Measurements from ENCODE around the gene SPHK2. TPM values are rescaled to one million over a fixed set of nuclear protein-coding genes. Genes with fewer than 3 reads are reported as not detected.

The SPHK2 gene
- polyA plus RNA-seq, 4 donors = 8.4 to 34.8 (median 17.7) TPM

- DNase-seq (ENCODE audit: low read depth in 4 of 4, low spot score in 3 of 4) = no peak
Measured at GRCh38 chr19:48603449-48603848, 15.9 kb upstream of the SPHK2 start.

DNA sequence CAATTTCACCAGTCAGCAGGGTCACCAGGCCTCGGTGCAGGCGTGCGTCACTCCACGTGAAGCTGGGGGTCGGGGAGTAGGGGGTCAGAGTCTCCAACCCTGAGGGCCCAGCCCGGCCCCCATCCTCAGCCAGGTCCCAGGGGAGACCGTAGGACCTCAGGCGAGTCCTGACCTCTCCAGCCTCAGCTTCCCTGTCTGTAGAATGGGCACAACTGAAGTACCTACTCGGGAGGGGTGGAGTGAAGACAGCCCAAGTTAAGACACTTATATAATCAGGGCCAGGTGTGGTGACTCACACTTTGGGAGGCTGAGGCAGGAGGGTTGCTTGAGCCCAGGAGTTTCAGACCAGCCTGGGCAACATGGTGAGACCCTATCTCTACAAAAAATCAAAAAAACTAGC, 15.5 kb upstream of the SPHK2 start:
- DNase-seq (ENCODE audit: low read depth in 4 of 4, low spot score in 3 of 4) = no peak

- DNase-seq (ENCODE audit: low read depth in 4 of 4, low spot score in 3 of 4) = no peak
Measured at GRCh38 chr19:48606463-48607358, 12.6 kb upstream of the SPHK2 start, which contains the start of gene SPACA4. Gene SPACA4, plus strand, starts transcription at chr19:48606742. Its CDS starts 237 bp downstream, at chr19:48606979.

DNA sequence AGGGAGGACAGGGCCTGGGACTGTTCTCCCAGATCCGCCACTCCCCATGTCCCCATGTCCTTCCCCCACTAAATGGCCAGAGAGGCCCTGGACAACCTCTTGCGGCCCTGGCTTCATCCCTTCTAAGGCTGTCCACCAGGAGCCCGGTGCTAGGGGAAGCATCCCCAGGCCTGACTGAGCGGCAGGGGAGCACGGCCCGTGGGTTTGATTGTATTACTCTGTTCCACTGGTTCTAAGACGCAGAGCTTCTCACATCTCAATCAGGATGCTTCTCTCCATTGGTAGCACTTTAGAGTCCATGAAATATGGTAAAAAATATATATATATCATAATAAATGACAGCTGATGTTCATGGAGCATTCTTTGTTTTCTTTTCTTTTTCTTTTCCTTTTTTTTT, 11.9 kb upstream of the SPHK2 start:
- no peak for DNase-seq (ENCODE audit: low read depth in 4 of 4, low spot score in 3 of 4)

DNA sequence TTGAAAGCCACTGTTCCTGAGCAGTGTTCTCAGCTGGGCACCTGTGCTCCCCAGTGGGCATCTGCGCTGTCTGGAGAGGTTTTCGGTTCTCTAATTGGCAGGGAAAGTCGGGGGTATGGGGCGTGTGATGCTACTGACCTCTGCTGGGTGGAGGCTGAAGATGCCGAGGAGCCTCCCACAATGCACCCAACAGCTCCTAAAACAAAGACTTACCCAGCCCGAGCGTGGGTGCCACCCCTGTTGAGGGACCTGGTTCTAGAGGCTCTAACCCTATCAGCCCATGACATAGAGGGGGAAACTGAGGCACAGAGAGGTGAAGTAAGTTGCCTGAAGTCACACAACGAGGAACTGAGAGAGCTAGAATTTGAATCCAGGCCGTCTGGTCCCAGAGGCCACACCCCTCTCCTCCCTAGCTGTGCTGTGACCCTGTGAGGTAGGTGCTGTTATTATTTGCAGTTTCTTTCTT, 10.5 kb upstream of the SPHK2 start:
- no peak for DNase-seq (ENCODE audit: low read depth in 4 of 4, low spot score in 3 of 4)

- no peak for DNase-seq (ENCODE audit: low read depth in 4 of 4, low spot score in 3 of 4)
Measured at GRCh38 chr19:48609571-48610108, 9.7 kb upstream of the SPHK2 start.

GRCh38 chr19:48611872-48612271, 7.4 kb upstream of the SPHK2 start:
- no peak for DNase-seq (ENCODE audit: low read depth in 4 of 4, low spot score in 3 of 4)

DNA sequence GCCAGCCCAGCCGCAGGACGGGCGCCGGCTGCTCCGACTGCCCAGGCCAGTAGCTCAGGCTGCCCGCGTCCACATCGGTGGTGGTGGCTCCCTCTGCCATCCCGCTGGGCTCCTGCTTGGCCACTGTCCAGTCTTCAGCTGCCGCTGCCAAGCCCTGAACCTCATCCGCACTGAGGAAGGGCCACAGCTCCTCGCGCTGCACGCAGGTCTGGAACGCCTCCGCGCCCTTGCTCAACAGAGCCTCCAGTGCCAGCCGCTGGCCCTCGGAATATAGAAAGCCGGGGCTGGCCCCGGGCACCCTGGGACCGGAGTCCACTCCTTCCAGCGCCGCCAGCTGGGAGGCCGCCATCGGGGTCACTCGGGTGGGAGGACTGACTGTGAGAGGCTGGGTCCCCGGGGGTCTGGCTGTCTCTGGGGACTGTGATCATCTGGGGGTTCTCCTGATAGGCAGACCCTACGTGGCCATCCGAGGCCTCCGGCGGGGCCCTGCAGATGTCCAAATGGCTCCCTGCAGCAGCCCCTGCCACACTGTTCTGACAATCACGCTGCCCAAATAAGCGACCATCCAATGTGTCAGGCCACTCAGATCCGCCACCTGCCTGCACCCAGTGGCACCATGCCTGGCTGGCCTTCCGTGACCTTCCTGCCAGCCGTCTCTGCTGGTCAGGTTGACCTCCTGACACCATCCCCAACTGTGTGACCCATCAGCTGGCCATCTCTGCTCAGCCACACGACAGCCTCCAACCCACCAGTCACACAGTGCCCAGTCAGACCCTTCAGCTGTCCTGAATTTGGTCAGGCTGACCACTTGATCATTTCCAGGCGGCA, 6.1 kb upstream of the SPHK2 start:
- DNase-seq (ENCODE audit: low read depth in 4 of 4, low spot score in 3 of 4) = no peak

DNA sequence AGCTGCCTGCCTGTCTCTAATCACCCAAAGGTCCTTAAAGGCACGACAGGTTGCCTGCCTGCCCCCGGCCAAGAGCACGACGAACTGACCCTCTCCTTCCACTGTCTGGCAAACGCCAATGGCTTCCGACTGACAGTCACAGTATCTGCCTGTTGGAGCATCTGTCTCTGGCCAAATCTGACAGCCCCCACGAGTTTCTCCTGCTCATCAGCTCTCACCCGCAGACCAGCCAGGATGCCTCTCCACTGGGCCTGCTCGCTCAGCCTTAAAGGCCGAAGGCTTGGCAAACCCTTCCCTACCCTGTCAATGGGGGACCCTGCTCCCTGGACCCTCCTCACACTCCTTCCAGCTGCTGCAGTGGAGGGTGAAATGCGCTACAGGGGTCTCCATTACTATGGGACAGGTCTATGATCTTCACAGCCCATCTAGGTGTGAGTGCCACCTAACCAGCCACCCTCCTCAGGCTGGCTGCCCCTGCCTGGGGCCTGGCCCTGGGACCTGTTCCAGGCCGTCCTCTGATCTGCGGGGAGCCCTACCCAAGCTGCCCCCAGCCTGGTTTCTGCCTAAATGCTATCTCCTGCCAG, 5.4 kb upstream of the SPHK2 start:
- no peak for DNase-seq (ENCODE audit: low read depth in 4 of 4, low spot score in 3 of 4)

GRCh38 chr19:48614436-48615230, 4.7 kb upstream of the SPHK2 start, which contains the start of gene FAM83E:
Gene FAM83E, minus strand, starts transcription at chr19:48615076. Its CDS starts 1,704 bp downstream, at chr19:48613372.
- DNase-seq (ENCODE audit: low read depth in 4 of 4, low spot score in 3 of 4) = no peak

DNA sequence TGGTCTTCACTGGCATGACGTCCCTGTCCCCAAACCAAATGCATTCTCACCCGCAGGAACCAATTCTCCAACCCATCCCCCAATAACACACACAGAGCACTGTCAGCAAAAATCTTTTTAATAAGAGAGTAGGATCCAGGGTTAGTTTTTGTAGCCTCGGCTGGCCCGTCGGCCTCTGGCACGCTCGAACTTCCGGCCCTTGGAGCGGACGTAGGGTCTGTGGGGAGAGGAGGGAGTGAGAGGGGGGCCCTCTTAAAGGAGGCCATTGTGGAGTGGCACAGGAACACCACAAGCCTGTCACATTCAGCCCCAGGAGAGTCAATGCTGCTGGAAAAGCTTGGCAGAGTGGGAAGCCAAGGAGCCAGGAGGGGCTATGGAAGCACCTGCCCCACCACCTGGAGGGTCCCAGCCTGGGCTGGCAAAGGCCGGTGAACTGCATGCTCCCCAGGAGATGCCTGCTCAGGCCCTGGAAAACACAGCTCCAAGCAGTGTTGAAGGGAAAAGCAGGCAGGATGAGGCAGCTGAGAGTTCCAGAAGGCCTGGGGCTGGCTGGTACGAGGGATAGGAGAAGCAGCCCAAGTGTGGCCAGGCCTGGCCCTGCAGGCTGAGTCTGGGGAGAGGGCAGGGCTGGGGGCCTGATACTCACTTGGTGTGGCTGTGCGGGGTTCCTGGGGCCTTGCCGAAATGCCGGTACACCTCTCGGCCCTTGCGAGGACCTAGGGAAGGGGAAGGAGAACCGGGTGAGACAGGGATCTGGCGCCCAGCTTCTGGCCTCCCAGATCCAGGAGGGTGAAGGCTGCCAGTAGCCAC, 3.9 kb upstream of the SPHK2 start:
- no peak for DNase-seq (ENCODE audit: low read depth in 4 of 4, low spot score in 3 of 4)

- no peak for DNase-seq (ENCODE audit: low read depth in 4 of 4, low spot score in 3 of 4)
Measured at GRCh38 chr19:48616041-48616436, 3.3 kb upstream of the SPHK2 start.

DNA sequence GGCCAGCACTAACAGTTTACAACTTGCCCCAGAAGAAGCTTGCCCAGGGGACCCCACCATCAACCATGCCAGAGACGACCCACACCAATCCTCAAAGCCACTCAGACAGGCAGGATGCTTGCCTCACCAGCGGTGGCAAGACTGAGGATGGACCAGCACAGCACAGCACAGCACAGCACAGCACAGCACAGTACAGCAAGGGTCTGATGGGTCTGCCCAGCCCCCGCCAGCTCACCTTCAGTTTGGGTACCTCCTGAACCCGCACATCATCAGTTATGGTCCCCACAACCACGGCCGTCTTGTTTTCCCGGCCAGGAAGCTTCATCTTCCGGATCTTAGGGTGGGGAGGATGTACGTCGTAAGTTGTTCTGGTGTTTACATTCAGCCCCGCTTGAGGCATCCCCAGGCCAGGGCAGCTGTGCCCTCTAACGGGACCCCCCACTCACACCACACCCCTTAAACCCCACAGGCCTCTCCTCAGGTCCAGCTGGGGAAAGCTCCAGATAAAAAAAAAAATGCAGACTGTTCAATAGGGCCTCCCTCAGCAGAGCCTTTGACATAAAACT, 2.7 kb upstream of the SPHK2 start:
- no peak for DNase-seq (ENCODE audit: low read depth in 4 of 4, low spot score in 3 of 4)

DNA sequence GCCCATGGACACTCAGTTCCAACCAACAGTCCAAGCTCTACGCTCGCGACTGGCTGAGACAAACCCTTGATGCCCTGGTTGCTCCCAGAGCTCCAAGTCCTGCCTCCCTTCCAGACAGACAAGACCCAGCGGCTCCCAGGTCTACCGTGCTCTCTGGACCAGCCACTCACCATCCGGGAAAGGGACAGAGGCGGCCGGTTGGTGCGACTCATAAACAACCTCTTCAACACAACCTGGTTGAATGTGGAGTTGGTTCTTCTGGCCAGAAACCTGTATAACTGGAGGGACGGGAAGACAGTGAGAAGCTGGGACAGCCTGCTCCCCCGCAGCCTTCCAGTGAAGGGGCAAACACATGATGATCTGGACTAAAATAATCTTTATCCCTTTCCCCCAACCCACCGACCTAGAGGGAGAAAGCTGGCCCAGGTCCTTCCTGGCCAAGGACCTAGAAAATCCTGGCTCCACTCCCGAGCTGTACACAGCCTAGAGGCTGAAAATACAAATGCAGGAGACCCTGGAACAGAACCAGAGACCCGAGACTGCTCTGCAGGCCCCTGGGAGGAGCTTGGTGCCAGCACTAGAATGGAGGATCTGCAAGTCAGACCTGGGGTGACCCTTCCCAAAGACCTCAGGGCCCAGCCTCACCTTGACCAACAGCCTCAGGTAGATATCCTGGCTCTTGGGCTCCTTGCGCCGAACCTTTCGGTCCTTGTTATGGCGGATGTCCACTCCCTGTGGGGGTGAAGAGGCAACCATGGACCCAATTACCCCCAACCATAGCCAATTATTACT, 2.0 kb upstream of the SPHK2 start:
- no peak for DNase-seq (ENCODE audit: low read depth in 4 of 4, low spot score in 3 of 4)

DNA sequence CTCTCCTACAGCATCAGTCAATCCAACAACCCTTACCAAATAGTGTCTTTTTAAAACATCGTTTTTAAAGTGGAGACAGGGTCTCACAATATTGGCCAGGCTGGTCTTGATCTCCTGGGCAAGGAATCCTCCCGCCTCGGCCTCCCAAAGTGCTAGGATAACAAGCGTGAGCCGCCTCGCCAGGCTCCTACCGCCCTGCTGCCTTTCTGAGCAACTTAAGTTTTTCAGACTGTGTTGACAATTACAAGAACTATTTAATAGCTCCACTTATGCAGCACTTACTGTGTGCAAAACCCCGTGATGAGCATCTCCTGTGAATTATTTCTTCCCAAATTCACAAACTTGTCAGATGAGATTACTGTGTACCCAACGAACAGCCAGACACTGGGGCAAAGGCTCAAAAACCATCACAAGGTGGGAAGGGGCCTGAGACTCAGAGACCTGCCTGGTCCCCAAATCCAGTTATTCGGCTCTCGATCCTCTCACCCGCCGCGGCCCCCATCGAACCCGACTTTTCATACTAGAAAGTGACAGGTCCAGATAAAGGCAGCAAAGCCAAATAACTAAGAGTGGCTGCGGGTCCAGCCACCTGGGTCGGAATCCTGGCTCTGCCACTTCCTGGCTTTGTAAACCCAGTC, 909 bp upstream of the SPHK2 start:
- DNase-seq (ENCODE audit: low read depth in 4 of 4, low spot score in 3 of 4) = no peak

DNA sequence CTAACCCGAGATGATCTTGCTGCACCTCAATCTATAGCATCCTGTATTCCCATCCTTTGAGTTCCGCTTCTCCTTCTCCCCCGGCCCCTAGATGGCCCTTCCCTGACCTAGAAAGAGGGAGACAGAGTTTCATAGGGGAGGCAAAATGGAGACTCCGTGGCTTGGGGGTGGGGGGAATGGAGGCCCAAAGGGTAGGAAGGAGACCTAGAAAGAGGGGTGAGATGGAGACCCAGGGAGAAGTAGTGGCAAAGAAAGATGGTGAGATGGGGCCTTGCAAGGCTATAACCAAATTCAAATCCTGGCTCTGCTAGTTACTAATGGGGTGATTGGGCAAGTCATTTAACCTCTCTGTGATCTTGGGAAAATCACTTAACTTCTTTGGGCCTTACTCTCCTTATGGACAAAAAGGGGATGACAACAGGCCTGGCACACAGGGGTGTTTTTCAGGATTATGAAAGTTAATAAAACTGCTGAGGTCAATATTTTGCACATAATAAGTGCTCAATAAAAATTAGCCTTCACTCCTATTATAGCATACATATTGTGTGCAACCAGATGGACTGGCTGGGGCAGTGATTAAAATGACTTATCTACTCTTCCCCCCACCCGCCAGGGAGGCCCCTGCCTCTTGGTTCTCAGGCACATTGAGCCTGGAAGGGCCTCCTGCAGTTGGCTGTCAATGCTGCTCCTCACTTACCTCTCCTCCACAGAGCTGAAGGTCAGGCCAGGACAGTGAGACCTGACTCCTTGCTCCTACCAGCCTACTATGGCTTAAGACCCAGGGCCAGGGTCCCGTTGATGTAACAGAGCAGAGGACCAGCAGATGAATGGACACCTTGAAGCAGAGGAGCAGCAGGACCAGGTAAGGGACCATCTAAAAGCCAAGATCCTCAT, 633 bp downstream of the SPHK2 start:
- DNase-seq (ENCODE audit: low read depth in 4 of 4, low spot score in 3 of 4) = no peak

All from left renal pelvis (tissue), 4 donors.